Activated CD8-positive, alpha-beta memory T cell treated with anti-CD3 and anti-CD28 coated beads, Interleukin-2, amount 50 U/mL, for 24 hours (primary cell): ENCODE data around the gene AP2B1.
"Not testable (repeated sequence)": the region's sequence is repeated elsewhere in the genome, so short reads cannot be mapped to it uniquely, and the experiment has no call there.

Source experiments
- DNase-seq: peaks from one replicate; pipeline ENCODE4 v3.0.0-alpha.2; 2020; ENCODE audit errors: extremely low read depth

AP2B1 gene

DNA sequence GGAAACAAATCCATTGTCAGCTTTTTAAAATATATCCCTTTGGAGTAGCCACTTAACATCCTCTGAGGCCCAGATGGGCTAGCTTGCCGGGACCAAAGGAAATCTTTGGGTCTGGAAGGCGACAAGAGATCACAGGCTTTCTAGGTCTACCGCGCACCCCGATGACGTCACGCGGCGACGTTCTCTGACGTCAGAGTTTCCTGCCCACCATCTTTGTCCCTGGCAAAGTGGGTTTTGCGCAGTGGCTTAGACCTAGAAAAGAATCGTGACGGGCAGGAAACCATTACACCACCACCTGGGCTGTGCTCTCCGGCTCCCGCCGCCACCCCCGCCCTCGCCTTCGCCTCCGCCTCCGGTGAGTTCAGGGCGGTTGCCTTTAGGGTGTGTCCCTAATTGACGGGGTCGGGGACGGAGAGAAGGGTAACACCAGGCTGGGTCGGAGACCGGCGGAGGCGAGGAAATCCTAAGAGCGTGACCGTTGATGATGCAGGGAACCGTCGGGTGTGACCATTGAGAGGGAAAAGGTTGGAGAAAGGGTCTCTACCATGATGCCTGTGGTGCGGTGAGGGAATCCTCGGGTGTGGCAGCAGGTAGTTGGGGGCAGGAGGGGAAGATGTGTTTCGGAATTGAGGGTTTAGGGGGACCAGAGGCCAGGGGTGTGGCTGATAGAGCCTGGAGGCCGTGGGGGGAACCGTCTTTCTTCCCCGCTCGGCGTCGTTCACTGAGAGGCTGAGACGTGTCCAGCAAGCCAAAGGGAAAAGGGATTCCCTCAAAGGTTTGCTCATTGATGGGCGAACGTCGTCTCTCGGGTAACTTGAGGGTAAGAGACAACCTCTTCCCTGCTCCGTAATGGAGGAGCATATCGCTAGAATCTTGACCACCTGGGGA lies at the start of gene AP2B1:
TSS of gene AP2B1 (plus strand) at position 249 of the 888 bp plus-strand sequence. CDS start 6,709 bp downstream, outside the sequence.
- peak; percentile 89 for DNase-seq

DNA sequence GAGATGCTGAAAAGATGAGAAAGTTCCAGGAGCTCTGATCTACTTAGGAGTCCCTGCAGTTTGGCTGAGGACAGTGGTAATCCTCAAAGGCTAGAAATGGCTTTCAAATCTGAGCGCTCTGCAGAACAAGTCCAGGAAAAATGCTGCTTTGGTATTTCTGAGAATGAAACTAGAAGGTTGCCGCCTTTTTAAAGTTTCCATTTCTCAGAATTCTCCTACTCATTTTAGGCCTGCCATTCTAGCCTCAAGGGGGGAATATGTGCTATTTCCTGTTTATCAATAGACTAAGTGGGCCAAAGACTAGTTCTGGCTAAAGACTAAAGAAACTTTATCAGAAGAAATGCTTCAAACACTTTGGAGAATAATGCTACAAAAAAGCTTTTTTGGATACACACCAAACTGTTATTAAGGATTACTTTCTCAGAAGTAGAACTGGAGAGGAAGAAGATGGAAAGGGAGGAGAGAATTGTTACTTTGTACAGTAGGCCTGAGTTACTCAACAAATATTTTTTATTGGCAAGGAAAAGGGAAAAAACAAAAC lies 49.5 kb upstream of the AP2B1 start, which contains the start of gene SLFN12L:
TSS of gene SLFN12L (minus strand) at position 78 of the 541 bp plus-strand sequence. CDS start 15,314 bp downstream, outside the sequence.
- DNase-seq = no peak

GRCh38 chr17:35539659-35540026 lies 47.5 kb upstream of the AP2B1 start:
- DNase-seq = no peak

- DNase-seq = no peak
Observed at GRCh38 chr17:35540589-35541404, 46.3 kb upstream of the AP2B1 start.

DNA sequence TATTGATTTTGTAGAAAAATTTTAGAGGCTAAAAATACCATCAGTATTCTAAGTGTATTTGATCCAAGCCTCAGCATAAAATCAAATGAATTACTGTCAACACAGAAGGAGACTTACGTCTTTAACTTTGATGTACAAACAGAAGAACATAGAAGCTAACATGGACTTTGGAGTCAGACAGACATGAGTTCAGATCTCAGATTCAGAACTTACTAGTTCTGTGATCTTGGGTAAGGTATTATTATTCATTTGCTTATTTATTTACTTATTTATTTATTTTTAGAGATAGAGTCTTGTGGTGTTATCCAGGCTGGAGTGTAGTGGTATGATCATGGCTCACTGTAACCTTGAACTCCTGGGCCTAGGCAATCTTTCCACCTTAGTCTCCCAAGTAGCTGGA lies 45.7 kb upstream of the AP2B1 start:
- DNase-seq = no peak

GRCh38 chr17:35542990-35543389 lies 44.1 kb upstream of the AP2B1 start:
- DNase-seq = no peak

- DNase-seq = no peak
Observed at GRCh38 chr17:35543856-35544255, 43.3 kb upstream of the AP2B1 start.

DNA sequence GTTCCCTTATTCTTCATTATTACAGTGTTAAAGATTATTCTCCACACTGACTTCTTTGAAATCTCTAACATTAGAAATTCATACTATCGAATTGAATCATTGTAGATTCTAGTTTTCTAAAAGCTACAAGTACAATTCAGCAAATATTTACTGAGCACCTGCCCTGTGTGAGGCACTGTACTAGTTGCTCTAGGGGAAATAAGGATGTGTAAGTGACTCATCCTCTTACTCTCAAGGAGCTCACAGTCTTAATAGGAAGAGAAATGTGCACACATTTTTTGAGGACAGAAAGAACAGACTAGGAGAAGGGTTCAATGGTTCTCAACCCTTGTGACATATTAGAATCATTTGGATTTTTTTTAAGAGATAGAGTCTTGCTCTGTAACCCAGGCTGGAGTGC lies 42.0 kb upstream of the AP2B1 start:
- DNase-seq = no peak

- no peak for DNase-seq
Observed at GRCh38 chr17:35546487-35546886, 40.6 kb upstream of the AP2B1 start.

DNA sequence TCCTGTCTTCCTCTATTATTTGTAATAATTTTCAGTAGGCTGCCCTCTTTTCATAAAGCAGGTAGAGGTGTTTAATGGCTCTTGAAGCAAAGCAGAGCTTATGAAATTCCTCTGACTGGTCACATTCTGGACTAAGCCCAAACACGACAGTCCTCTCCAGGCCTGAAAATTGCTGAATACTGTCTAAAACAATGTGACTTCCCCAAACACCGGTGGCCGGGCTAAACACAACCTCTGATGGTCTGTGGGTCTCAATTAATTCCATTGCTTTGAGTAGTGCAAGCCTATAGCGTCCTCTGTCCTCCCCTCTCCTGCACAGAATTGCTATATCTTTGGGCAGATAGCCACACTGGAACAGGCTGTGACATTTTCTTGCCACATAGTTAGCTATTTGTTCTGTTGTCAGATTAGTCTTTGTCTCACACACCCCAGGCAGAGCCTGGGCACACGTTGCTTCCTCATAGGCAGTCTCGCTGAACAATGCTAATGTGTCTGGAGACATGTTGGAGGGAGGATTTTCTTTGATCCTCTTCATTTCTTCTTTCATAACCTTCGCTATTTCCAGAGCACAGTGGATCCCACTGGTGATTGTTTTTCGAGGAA lies 38.8 kb upstream of the AP2B1 start:
- DNase-seq = no peak

- no peak for DNase-seq
Observed at GRCh38 chr17:35548978-35549377, 38.1 kb upstream of the AP2B1 start.

DNA sequence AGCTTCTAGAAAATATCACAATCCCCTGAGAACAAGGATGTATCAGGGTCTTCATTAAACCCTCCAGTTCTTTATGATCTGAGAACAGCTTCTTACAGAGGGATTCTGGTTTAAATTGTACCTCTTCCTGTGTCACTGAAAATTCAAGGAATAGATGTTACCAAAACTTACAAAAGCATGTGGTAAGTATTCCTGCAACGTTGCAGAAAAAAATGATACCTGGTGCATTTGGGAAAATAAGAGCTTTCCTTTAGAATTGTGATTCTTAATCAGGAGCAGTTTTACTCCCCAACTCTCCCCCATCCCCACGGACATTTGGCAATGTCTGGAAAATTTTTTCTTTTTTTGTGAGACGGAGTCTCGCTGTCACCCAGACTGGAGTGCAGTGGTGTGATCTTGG lies 33.8 kb upstream of the AP2B1 start:
- no peak for DNase-seq

- DNase-seq = no peak
Observed at GRCh38 chr17:35554668-35555067, 32.5 kb upstream of the AP2B1 start.

- DNase-seq = no peak
Observed at GRCh38 chr17:35555691-35556090, 31.4 kb upstream of the AP2B1 start.

- no peak for DNase-seq
Observed at GRCh38 chr17:35557353-35557752, 29.8 kb upstream of the AP2B1 start.

DNA sequence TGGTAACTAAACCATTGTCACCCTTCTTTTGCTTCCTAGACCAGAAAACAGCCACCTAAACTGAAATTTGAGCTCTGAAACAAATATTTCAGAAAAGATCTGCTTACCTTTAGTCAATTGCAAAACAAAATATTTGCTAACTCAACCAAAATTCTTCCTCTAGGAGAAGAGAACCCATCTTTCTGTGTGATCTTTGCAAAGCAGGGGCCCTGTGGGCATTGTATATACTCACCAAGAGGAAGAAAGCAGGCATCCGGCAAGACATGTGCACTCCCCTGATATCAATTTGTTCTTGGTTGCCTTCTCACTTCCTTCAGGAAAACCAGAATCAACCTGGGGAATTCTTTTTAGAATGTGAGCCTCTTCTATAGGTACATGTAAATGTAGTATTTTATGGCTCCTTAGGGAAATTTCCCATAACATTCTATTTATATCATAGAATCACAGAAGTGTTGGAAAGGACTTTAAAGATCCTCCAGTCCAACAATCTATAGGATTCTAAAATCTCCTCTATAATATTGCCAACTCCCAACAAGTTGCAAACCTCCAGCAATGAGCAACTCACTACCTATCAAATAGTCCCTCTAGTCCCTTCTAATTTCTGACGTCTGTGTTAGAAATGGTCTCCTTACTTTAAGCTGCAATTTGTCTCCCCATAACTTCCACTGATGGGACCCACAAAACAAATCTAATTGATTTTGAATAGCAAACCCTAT lies 27.5 kb upstream of the AP2B1 start:
- DNase-seq = no peak

DNA sequence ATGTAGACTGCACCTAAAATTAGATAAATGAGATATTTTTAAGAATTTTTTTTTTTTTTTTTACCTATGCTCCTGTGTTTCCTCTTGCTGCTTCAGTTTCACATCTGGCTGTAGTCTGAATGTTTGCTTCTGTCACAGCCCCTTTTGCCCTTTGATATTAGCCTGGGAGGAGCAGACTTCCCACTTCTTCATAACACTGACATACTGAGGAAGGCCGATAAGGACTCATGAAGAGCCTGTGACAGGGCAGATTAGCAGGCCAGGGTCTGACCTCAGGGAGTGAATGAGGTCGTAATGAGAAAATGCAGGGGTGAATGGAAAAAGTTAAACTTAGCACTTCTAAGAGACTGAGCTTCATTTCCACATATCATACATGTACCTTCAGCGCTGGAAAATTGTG lies 26.4 kb upstream of the AP2B1 start, which contains the start of gene SLFN14:
TSS of gene SLFN14 (minus strand) at position 117 of the 400 bp plus-strand sequence. CDS start 2,757 bp downstream, outside the sequence.
- DNase-seq = no peak

GRCh38 chr17:35563181-35563580 lies 23.9 kb upstream of the AP2B1 start:
- not testable (repeated sequence) for DNase-seq

- DNase-seq = no peak
Observed at GRCh38 chr17:35566968-35567367, 20.2 kb upstream of the AP2B1 start.

DNA sequence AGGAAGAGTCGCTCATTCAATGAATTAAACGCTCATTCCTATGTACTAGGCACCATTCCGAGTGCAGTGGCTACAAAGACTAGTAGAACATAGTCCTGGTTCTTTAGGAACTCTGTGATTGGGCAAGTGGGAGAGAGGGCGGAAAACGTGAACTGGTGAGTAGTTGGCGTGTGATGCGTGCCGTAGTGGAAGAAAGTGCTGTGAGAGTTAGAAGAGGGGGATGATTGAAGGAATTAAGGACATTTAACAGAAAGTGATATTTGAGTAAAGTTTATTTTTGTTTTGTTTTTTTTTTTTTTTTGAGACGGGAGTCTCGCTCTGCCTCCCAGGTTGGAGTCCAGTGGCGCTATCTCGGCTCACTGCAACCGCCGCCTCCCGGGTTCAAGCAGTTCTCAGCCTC lies 18.6 kb upstream of the AP2B1 start:
- DNase-seq = no peak

GRCh38 chr17:35569405-35569804 lies 17.7 kb upstream of the AP2B1 start:
- DNase-seq = no peak
